SK-N-SH (cell line): ENCODE measurements around the gene AKAP9. TPM values are rescaled to one million over a fixed set of nuclear protein-coding genes. Genes with fewer than 3 reads are reported as not detected.

ENCODE experiments used
- CTCF ChIA-PET: fragments of 300-600, 350-600 bp; formaldehyde crosslinking; extraction: SDS; loops from one replicate; lab custom pipeline; 2021; lab: Yijun Ruan, JAX
- POLR2A ChIA-PET: fragments of 350-600 bp; sonication (Branson Sonifier 250); formaldehyde crosslinking; extraction: SDS; loops from one replicate; lab custom pipeline; 2020; ENCODE audit warnings: antibody characterized with exemption, inconsistent platforms; lab: Yijun Ruan, JAX
- DNase-seq: peaks from one replicate; pipeline ENCODE4 v3.0.0; 2012
- H2AFZ ChIP-seq: fragments of 200-600 bp; sonication (generic); 2 replicates; pipeline ENCODE4 v1.8.1; 2016; ENCODE audit warnings: antibody characterized with exemption, mild to moderate bottlenecking, low read depth
- H3F3A ChIP-seq: fragments of 200-600 bp; sonication (generic); replicated peaks from 2 replicates; pipeline ENCODE3; 2016; ENCODE audit warnings: antibody characterized with exemption, mild to moderate bottlenecking; ENCODE audit not compliant: insufficient read depth
- H3K27ac ChIP-seq, 2 experiments: fragments of 200-500 bp in 1 of 2; fragments of 200-600 bp in 1 of 2; sonication (Bioruptor generic) in 1 of 2; sonication (generic), shearing (Covaris generic) in 1 of 2; 2 replicates each; pipeline versions ENCODE4 v1.5.1 to v1.6.1; 2014 to 2016; ENCODE audit warnings: low read depth in 2 of 2, inconsistent platforms in 1 of 2, low read length in 1 of 2, mild to moderate bottlenecking in 1 of 2, mixed read lengths in 1 of 2
- H3K27me3 ChIP-seq: fragments of 200-600 bp; sonication (generic), shearing (Covaris generic); 2 replicates; pipeline ENCODE4 v1.6.1; 2016; ENCODE audit warnings: mixed run types; ENCODE audit not compliant: insufficient read depth
- H3K36me3 ChIP-seq, 2 experiments: fragments of 200-500 bp in 1 of 2; fragments of 200-600 bp in 1 of 2; sonication (Bioruptor generic) in 1 of 2; sonication (generic) in 1 of 2; replicated peaks in 1 of 2; 2 replicates each; pipeline versions ENCODE3 to v1.5.1; 2014 to 2016; ENCODE audit warnings: low read length in 1 of 2, mild to moderate bottlenecking in 1 of 2; ENCODE audit not compliant: insufficient read depth in 2 of 2, control insufficient read depth in 1 of 2
- H3K4me1 ChIP-seq, 2 experiments: fragments of 200-500 bp in 1 of 2; fragments of 200-600 bp in 1 of 2; sonication (Bioruptor generic) in 1 of 2; sonication (generic), shearing (Covaris generic) in 1 of 2; 2 replicates each; pipeline versions ENCODE4 v1.5.1 to v1.6.1; 2014 to 2016; ENCODE audit warnings: low read depth in 1 of 2, low read length in 1 of 2, mixed run types in 1 of 2; ENCODE audit not compliant: insufficient read depth in 2 of 2, control insufficient read depth in 1 of 2
- H3K4me2 ChIP-seq: fragments of 200-600 bp; sonication (generic), shearing (Covaris generic); 2 replicates; pipeline ENCODE4 v1.6.1; 2017; ENCODE audit warnings: mixed run types
- H3K4me3 ChIP-seq, 2 experiments: fragments of 200-500 bp in 1 of 2; fragments of 200-600 bp in 1 of 2; sonication (Bioruptor generic) in 1 of 2; sonication (generic), shearing (Covaris generic) in 1 of 2; 2 replicates each; pipeline versions ENCODE4 v1.5.1 to v1.8.1; 2014 to 2016; ENCODE audit warnings: low read depth in 2 of 2, inconsistent platforms in 1 of 2, low read length in 1 of 2, mild to moderate bottlenecking in 1 of 2, mixed read lengths in 1 of 2, moderate library complexity in 1 of 2
- H3K79me2 ChIP-seq: fragments of 200-600 bp; sonication (generic); 2 replicates; pipeline ENCODE4 v1.8.1; 2017; ENCODE audit warnings: mild to moderate bottlenecking; ENCODE audit not compliant: insufficient read depth
- H3K9ac ChIP-seq: fragments of 200-600 bp; sonication (generic); 2 replicates; pipeline ENCODE4 v1.6.1; 2017; ENCODE audit warnings: mixed run types
- H3K9me2 ChIP-seq: fragments of 200-600 bp; sonication (generic); 2 replicates; pipeline ENCODE4 v1.6.1; 2017; ENCODE audit warnings: mixed run types
- H3K9me3 ChIP-seq: fragments of 200-600 bp; sonication (generic); 2 replicates; pipeline ENCODE4 v1.6.1; 2017; ENCODE audit warnings: mixed run types, mild to moderate bottlenecking, moderate library complexity
- H4K20me1 ChIP-seq: fragments of 200-600 bp; sonication (generic); 2 replicates; pipeline ENCODE4 v1.6.1; 2017; ENCODE audit warnings: mild to moderate bottlenecking, mixed run types; ENCODE audit not compliant: insufficient read depth
- ELF1 ChIP-seq: IDR thresholded peaks from 2 replicates; pipeline ENCODE4 v1.4.0; 2012
- EP300 ChIP-seq, 2 experiments: IDR thresholded peaks; 2 replicates each; pipeline versions ENCODE4 v1.4.0 to v1.6.1; 2012; ENCODE audit warnings: borderline replicate concordance in 1 of 2, low read depth in 1 of 2, low read length in 1 of 2
- FOSL2 ChIP-seq: IDR thresholded peaks from 2 replicates; pipeline ENCODE4 v1.4.0; 2012; ENCODE audit warnings: low read depth, mild to moderate bottlenecking, moderate library complexity, borderline replicate concordance
- FOXM1 ChIP-seq: IDR thresholded peaks from 2 replicates; pipeline ENCODE4 v1.4.0; 2012; ENCODE audit warnings: low read depth, mild to moderate bottlenecking
- GABPA ChIP-seq: IDR thresholded peaks from 2 replicates; pipeline ENCODE4 v1.4.0; 2012; ENCODE audit warnings: low read depth, mild to moderate bottlenecking
- GATA2 ChIP-seq: sonication (generic); formaldehyde crosslinking; IDR thresholded peaks from 2 replicates; pipeline ENCODE4 v1.5.0; 2020; ENCODE audit warnings: mild to moderate bottlenecking, missing genetic modification reagents
- MAX ChIP-seq: IDR thresholded peaks from 2 replicates; pipeline ENCODE4 v1.4.0; 2012; ENCODE audit warnings: low read depth
- PBX3 ChIP-seq: IDR thresholded peaks from 2 replicates; pipeline ENCODE4; 2012
- POLR2AphosphoS5 ChIP-seq: IDR thresholded peaks from 2 replicates; pipeline ENCODE4 v1.6.1; 2012; ENCODE audit warnings: low read depth, low read length
- RAD21 ChIP-seq: IDR thresholded peaks from 2 replicates; pipeline ENCODE4 v1.6.1; 2012; ENCODE audit warnings: mild to moderate bottlenecking, low read length
- SIN3A ChIP-seq: IDR thresholded peaks from 2 replicates; pipeline ENCODE4 v1.6.1; 2012; ENCODE audit warnings: low read depth, mild to moderate bottlenecking, low read length, moderate library complexity, borderline replicate concordance
- SMC3 ChIP-seq: IDR thresholded peaks from 2 replicates; pipeline ENCODE4 v1.6.1; 2012; ENCODE audit warnings: low read depth, low read length, improper control_type of control experiment
- TAF1 ChIP-seq: IDR thresholded peaks from 2 replicates; pipeline ENCODE4 v1.6.1; 2012; ENCODE audit warnings: low read depth, mild to moderate bottlenecking, low read length, moderate library complexity, borderline replicate concordance
- YY1 ChIP-seq: IDR thresholded peaks from 2 replicates; pipeline ENCODE4 v1.4.0; 2012; ENCODE audit warnings: low read depth, mild to moderate bottlenecking
- WGBS: methylation state at CpG from one replicate; pipeline ENCODE4 v1.1.6; 2017; ENCODE audit warnings: low lambda C conversion rate; 5-methylcytosine and 5-hydroxymethylcytosine counted together
- polyA plus RNA-seq, 3 experiments: library from polyadenylated mRNA; depleted of rRNA; stranded (reverse); fragments of >200 nt; gene quantifications; 2 replicates each; pipeline ENCODE4 v1.2.3, GENCODE V29; 2012

Gene AKAP9
- polyA plus RNA-seq, 1 of the 3 experiments (the other 2 are of a cell fraction): 13.1 TPM

- ChIA-PET POLR2A (no interaction called here), CTCF (interaction anchor here (1.0 kb wide), 1 partner anchor 20 kb away, joined by 3 read pairs; no protein-coding TSS in a partner anchor)
- no peaks in the 10 kb centered on the region for H3K36me3 ChIP-seq
- no peaks in the 10 kb centered on the region for H3K79me2 ChIP-seq
- no peaks in the 10 kb centered on the region for H3K27me3 ChIP-seq
- no peak overlapping the region for H3K27ac ChIP-seq
- DNase-seq: no peak
- WGBS: 92% methylated on average over 1 of the region's 1 CpG
- H3F3A ChIP-seq: no peaks in the 10 kb centered on the region
- no peaks in the 10 kb centered on the region; a peak in 1 of 4 replicates for H3K4me1 ChIP-seq
- no peaks in the 10 kb centered on the region for H4K20me1 ChIP-seq
- no peak overlapping the region for H3K4me3 ChIP-seq
- H3K9me2 ChIP-seq: no peaks in the 10 kb centered on the region
- no peak overlapping the region for H3K9ac ChIP-seq
- no peaks in the 10 kb centered on the region for H3K9me3 ChIP-seq
- H3K4me2 ChIP-seq: no peak overlapping the region
- TF ChIP-seq SMC3: no peak
- H2AFZ ChIP-seq: no peak overlapping the region
Observed at GRCh38 chr7:91899563-91899962, 41.1 kb upstream of the AKAP9 start.

- H3K4me3 ChIP-seq: no peak overlapping the region
- no peaks in the 10 kb centered on the region for H4K20me1 ChIP-seq
- TF ChIP-seq RAD21 (no peak), YY1 (no peak), FOXM1 (no peak), POLR2AphosphoS5 (no peak), GABPA (no peak), SIN3A (no peak), TAF1 (no peak), SMC3 (no peak), EP300 (IDR thresholded peaks at IDR 0.05; ENCODE audit: borderline replicate concordance in 1 of 2, low read depth in 1 of 2, low read length in 1 of 2) (no peak), FOSL2 (no peak), GATA2 (CRISPR knock-in tag) (no peak), MAX (no peak)
- ChIA-PET POLR2A (no interaction called here), CTCF (interaction anchor here (0.7 to 0.9 kb wide), 3 partner anchors 15 to 964 kb away, joined by 3 to 4 read pairs (median 3); no protein-coding TSS in a partner anchor)
- DNase-seq: no peak
- no peak overlapping the region for H2AFZ ChIP-seq
- H3K9me2 ChIP-seq: no peaks in the 10 kb centered on the region
- WGBS: 5% methylated on average over 1 of the region's 1 CpG
- no peaks in the 10 kb centered on the region for H3K36me3 ChIP-seq
- peaks cover 24% of the 10 kb centered on the region for H3F3A ChIP-seq
- H3K27me3 ChIP-seq: no peaks in the 10 kb centered on the region
- H3K27ac ChIP-seq: no peak overlapping the region
- H3K4me1 ChIP-seq: peaks cover 0 to 5% of the 10 kb centered on the region in 2 experiments; a peak in 2 of 4 replicates
- no peaks in the 10 kb centered on the region for H3K79me2 ChIP-seq
- no peak overlapping the region for H3K9ac ChIP-seq
- H3K9me3 ChIP-seq: no peaks in the 10 kb centered on the region
- no peak overlapping the region for H3K4me2 ChIP-seq
Observed at GRCh38 chr7:91910171-91910570, 30.5 kb upstream of the AKAP9 start.

GRCh38 chr7:91911121-91911520 is 29.5 kb upstream of the AKAP9 start:
- Histone ChIP-seq H3K27ac (no peak overlapping the region), H4K20me1 (no peaks in the 10 kb centered on the region), H3K4me2 (no peak overlapping the region), H3K36me3 (no peaks in the 10 kb centered on the region), H3K9ac (no peak overlapping the region), H3K79me2 (no peaks in the 10 kb centered on the region), H3F3A (peaks cover 24% of the 10 kb centered on the region), H2AFZ (no peak overlapping the region), H3K4me1 (peaks cover 0 to 5% of the 10 kb centered on the region in 2 experiments; a peak in 2 of 4 replicates), H3K9me3 (no peaks in the 10 kb centered on the region), H3K27me3 (no peaks in the 10 kb centered on the region), H3K4me3 (no peak overlapping the region), H3K9me2 (no peaks in the 10 kb centered on the region)
- no peak for DNase-seq
- CTCF ChIA-PET: interaction anchor here (0.9 kb wide), 1 partner anchor 31 kb away, joined by 4 read pairs; no protein-coding TSS in a partner anchor
- POLR2A ChIA-PET: no interaction called here
- TF ChIP-seq PBX3 (no peak), GABPA (no peak), FOXM1 (no peak), EP300 (IDR thresholded peaks at IDR 0.05; ENCODE audit: borderline replicate concordance in 1 of 2, low read depth in 1 of 2, low read length in 1 of 2) (no peak), ELF1 (no peak), RAD21 (no peak)
- 51% methylated on average over 4 of the region's 4 CpGs for WGBS
